A549 (cell line): Measurements from ENCODE around the gene KCNJ6. TPM values are rescaled to one million over a fixed set of nuclear protein-coding genes. Genes with fewer than 3 reads are reported as not detected.

Experiments used
- ATAC-seq, 2 experiments: fragments of 200-7000 bp in 1 of 2; fragments of >200 bp in 1 of 2; cut with Nextera tagmentation in 1 of 2; cut with Tn5 transposase in 1 of 2; 3 replicates each; pipeline versions ENCODE4 v1.8.0 to v1.9.1; 2018 to 2020; ENCODE audit warnings: mild to moderate bottlenecking in 1 of 2, moderate library complexity in 1 of 2
- CTCF ChIA-PET: fragments of 300-600 bp; sonication (Branson Sonifier 250); formaldehyde crosslinking; extraction: SDS; loops from one replicate; lab custom pipeline; 2021; ENCODE audit warnings: antibody characterized with exemption, inconsistent platforms; lab: Yijun Ruan, JAX
- POLR2A ChIA-PET: fragments of 350-600 bp; formaldehyde crosslinking; extraction: SDS; loops from one replicate; lab custom pipeline; 2021; ENCODE audit warnings: antibody characterized with exemption, inconsistent platforms; lab: Yijun Ruan, JAX
- DNase-seq, 2 experiments: peaks; one replicate each; pipeline versions ENCODE4 v3.0.0 to v3.0.0-alpha.2; 2011 to 2016; ENCODE audit warnings: low read depth in 1 of 2, low spot score in 1 of 2
- FAIRE-seq: peaks from 2 replicates; lab custom pipeline; 2011; peaks lifted over from hg19 to GRCh38; lab: Jason Lieb, UNC
- H3K27ac ChIP-seq, 2 experiments: fragments of >200 bp; sonication (Bioruptor Twin); formaldehyde crosslinking; 3 replicates each; pipeline ENCODE4 v1.5.1; 2016 to 2017
- H3K4me1 ChIP-seq: fragments of >200 bp; sonication (Bioruptor Twin); formaldehyde crosslinking; 3 replicates; pipeline ENCODE4 v1.6.1; 2016
- H3K4me2 ChIP-seq: fragments of >200 bp; sonication (Bioruptor Twin); formaldehyde crosslinking; 3 replicates; pipeline ENCODE4 v1.6.1; 2016
- H3K4me3 ChIP-seq: fragments of >200 bp; sonication (Bioruptor Twin); formaldehyde crosslinking; 3 replicates; pipeline ENCODE4 v1.5.1; 2016
- H3K9me3 ChIP-seq: fragments of >200 bp; sonication (Bioruptor Twin); formaldehyde crosslinking; 3 replicates; pipeline ENCODE4 v1.6.1; 2016
- BHLHE40 ChIP-seq: IDR thresholded peaks from 2 replicates; pipeline ENCODE4 v1.6.1; 2012; ENCODE audit warnings: low read depth, low read length, inconsistent platforms
- CBX2 ChIP-seq: fragments of 200-600 bp; sonication (generic); IDR thresholded peaks from 2 replicates; pipeline ENCODE4 v1.6.1; 2016; ENCODE audit warnings: low read depth, mild to moderate bottlenecking, borderline replicate concordance
- CBX8 ChIP-seq: fragments of 200-600 bp; sonication (generic); IDR thresholded peaks from 2 replicates; pipeline ENCODE4 v1.6.1; 2016
- CHD2 ChIP-seq: fragments of 150-350 bp; IDR thresholded peaks from 2 replicates; pipeline ENCODE4 v1.6.1; 2014; ENCODE audit warnings: low read length; ENCODE audit not compliant: partially characterized antibody
- CHD4 ChIP-seq: fragments of 200-600 bp; sonication (generic); IDR thresholded peaks from 2 replicates; pipeline ENCODE4 v1.6.1; 2016; ENCODE audit warnings: antibody characterized with exemption, mild to moderate bottlenecking, borderline replicate concordance
- EHF ChIP-seq: fragments of 250-450 bp; sonication (Bioruptor Pico); IDR thresholded peaks from 2 replicates; pipeline ENCODE4 v1.5.0; 2020; ENCODE audit warnings: mild to moderate bottlenecking
- EHMT2 ChIP-seq: fragments of 200-600 bp; sonication (generic); IDR thresholded peaks from 2 replicates; pipeline ENCODE4 v1.6.1; 2016; ENCODE audit warnings: antibody characterized with exemption, low read depth, mild to moderate bottlenecking, moderate library complexity
- ESRRA ChIP-seq: fragments of 150-350 bp; IDR thresholded peaks from 2 replicates; pipeline ENCODE4 v1.6.1; 2014; ENCODE audit warnings: mild to moderate bottlenecking, low read length, borderline replicate concordance
- FOSL2 ChIP-seq, 2 experiments: fragments of 450-650 bp in 1 of 2; fragments of >200 bp in 1 of 2; sonication (Bioruptor Twin) in 1 of 2; formaldehyde crosslinking; IDR thresholded peaks; 2 replicates each; pipeline versions ENCODE4 v1.5.0 to v1.6.1; 2016 to 2020; ENCODE audit warnings: mild to moderate bottlenecking in 1 of 2, moderate library complexity in 1 of 2
- FOXS1 ChIP-seq: fragments of 250-450 bp; sonication (Bioruptor Pico); IDR thresholded peaks from 2 replicates; pipeline ENCODE4 v1.5.0; 2020; ENCODE audit warnings: mild to moderate bottlenecking, moderate library complexity
- GATA3 ChIP-seq: IDR thresholded peaks from 2 replicates; pipeline ENCODE4 v1.6.1; 2012; ENCODE audit warnings: borderline replicate concordance
- HDAC2 ChIP-seq: fragments of 200-600 bp; sonication (generic); IDR thresholded peaks from 2 replicates; pipeline ENCODE4 v1.6.1; 2016
- HEYL ChIP-seq: fragments of 250-450 bp; sonication (Bioruptor Pico); IDR thresholded peaks from 2 replicates; pipeline ENCODE4 v1.8.0; 2021; ENCODE audit warnings: mild to moderate bottlenecking, moderate library complexity
- HOXA7 ChIP-seq: fragments of 250-450 bp; sonication (Bioruptor Pico); IDR thresholded peaks from 2 replicates; pipeline ENCODE4 v1.5.0; 2020; ENCODE audit warnings: mild to moderate bottlenecking, moderate library complexity
- JUN ChIP-seq, 2 experiments: fragments of >200 bp; sonication (Bioruptor Twin); formaldehyde crosslinking; IDR thresholded peaks; 2 replicates in 1 of 2; 3 replicates in 1 of 2; pipeline ENCODE4 v1.6.1; 2016 to 2017
- KDM1A ChIP-seq: fragments of 200-600 bp; sonication (generic); IDR thresholded peaks from 2 replicates; pipeline ENCODE4 v1.6.1; 2016; ENCODE audit warnings: low read depth, mild to moderate bottlenecking
- MAFK ChIP-seq: fragments of 450-650 bp; IDR thresholded peaks from 2 replicates; pipeline ENCODE4 v1.6.1; 2014; ENCODE audit not compliant: partially characterized antibody
- NFE2L2 ChIP-seq: fragments of 150-350 bp; conservative IDR thresholded peaks from 2 replicates; pipeline ENCODE4 v1.6.1; 2014; ENCODE audit warnings: low read length
- NPAS2 ChIP-seq: fragments of 250-450 bp; sonication (Bioruptor Pico); IDR thresholded peaks from 2 replicates; pipeline ENCODE4 v1.8.0; 2022; ENCODE audit warnings: mild to moderate bottlenecking, moderate library complexity, borderline replicate concordance
- RAD21 ChIP-seq, 2 experiments: fragments of >200 bp in 1 of 2; sonication (Bioruptor Twin) in 1 of 2; formaldehyde crosslinking in 1 of 2; IDR thresholded peaks in 1 of 2; conservative IDR thresholded peaks in 1 of 2; 2 replicates in 1 of 2; 3 replicates in 1 of 2; pipeline ENCODE4 v1.6.1; 2012 to 2018; ENCODE audit warnings: inconsistent platforms in 1 of 2
- RFX5 ChIP-seq: fragments of 450-650 bp; IDR thresholded peaks from 2 replicates; pipeline ENCODE4 v1.7.1; 2014; ENCODE audit warnings: antibody characterized with exemption, mild to moderate bottlenecking, moderate library complexity
- RNF2 ChIP-seq: fragments of 200-600 bp; sonication (generic); IDR thresholded peaks from 2 replicates; pipeline ENCODE4 v1.6.1; 2016; ENCODE audit warnings: low read depth, mild to moderate bottlenecking, antibody characterized with exemption, moderate library complexity, borderline replicate concordance
- TFCP2L1 ChIP-seq: fragments of 250-450 bp; sonication (Bioruptor Pico); IDR thresholded peaks from 2 replicates; pipeline ENCODE4 v1.5.0; 2021; ENCODE audit warnings: mild to moderate bottlenecking
- ZC3H11A ChIP-seq: fragments of 450-650 bp; IDR thresholded peaks from 2 replicates; pipeline ENCODE4 v1.6.1; 2014; ENCODE audit warnings: antibody characterized with exemption, mild to moderate bottlenecking
- ZFP36 ChIP-seq: fragments of 450-650 bp; IDR thresholded peaks from 2 replicates; pipeline ENCODE4 v1.6.1; 2014; ENCODE audit warnings: borderline replicate concordance; ENCODE audit not compliant: partially characterized antibody
- WGBS: methylation state at CpG from one replicate; pipeline ENCODE4 v1.1.6; 2017; ENCODE audit errors: missing lambda C conversion rate; 5-methylcytosine and 5-hydroxymethylcytosine counted together
- polyA plus RNA-seq, 4 experiments: library from polyadenylated mRNA; depleted of rRNA in 3 of 4; stranded (reverse); fragments of >200 nt; fragmentation: RNase III in 1 of 4; extraction: RNeasy Plus Mini Kit Qiagen cat#74134 plus additional on column Dnase treatment in 1 of 4; gene quantifications; 2 replicates in 3 of 4; 3 replicates in 1 of 4; pipeline ENCODE4 v1.2.3, GENCODE V29; 2011 to 2017
- TF ChIP-seq, protein P1 (sequence below): fragments of 200-600 bp; sonication (generic); IDR thresholded peaks from 2 replicates; pipeline ENCODE4 v1.6.1; 2016; ENCODE audit warnings: antibody characterized with exemption, mild to moderate bottlenecking, moderate library complexity
- TF ChIP-seq, protein P2 (sequence below): fragments of 250-450 bp; sonication (Bioruptor Pico); IDR thresholded peaks from 2 replicates; pipeline ENCODE4 v1.5.0; 2021; ENCODE audit warnings: mild to moderate bottlenecking, moderate library complexity, borderline replicate concordance
- TF ChIP-seq, protein P3 (sequence below): fragments of >200 bp; sonication (Bioruptor Twin); formaldehyde crosslinking; IDR thresholded peaks from 2 replicates; pipeline ENCODE4 v1.6.1; 2016
- TF ChIP-seq, protein P4 (sequence below): IDR thresholded peaks from 2 replicates; pipeline ENCODE4 v1.6.1; 2012

Gene KCNJ6
- polyA plus RNA-seq, 2 of the 4 experiments (the other 2 are of a cell fraction), result 0.68 to 1.4 TPM

DNA sequence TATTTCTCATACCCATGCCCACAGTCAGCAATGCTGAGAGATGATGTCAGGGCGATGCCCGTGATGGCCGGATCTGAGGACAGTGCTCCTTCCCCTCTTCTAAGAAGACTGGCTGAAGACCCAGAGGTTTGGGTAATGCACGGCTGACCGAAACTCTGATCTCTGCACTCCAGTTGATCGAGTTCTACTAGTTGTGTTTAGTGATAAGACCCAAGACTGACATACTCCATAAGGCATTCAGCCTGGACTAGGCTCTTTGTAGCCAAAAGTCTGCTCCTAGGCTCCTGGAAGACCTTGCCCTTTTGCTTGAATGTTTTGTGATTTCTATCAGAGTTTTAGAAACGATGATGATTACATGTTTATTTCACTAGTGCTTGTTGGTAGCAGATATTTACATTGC is 298.2 kb downstream of the KCNJ6 start:
- Histone ChIP-seq H3K4me3 (no peak overlapping the region), H3K9me3 (no peaks in the 10 kb centered on the region), H3K27ac (no peak overlapping the region), H3K4me1 (no peaks in the 10 kb centered on the region), H3K4me2 (no peak overlapping the region)
- FAIRE-seq (no peak), DNase-seq (no peak), ATAC-seq (no peak)
- CTCF ChIA-PET, result no interaction called here
- WGBS, result 59% methylated on average over 7 of the region's 7 CpGs
- POLR2A ChIA-PET, result no interaction called here
- TF ChIP-seq GATA3 (no peak), KDM1A (no peak), ZC3H11A (no peak), BHLHE40 (no peak), CHD4 (no peak), CBX8 (no peak), EHF (CRISPR knock-in tag) (no peak), ESRRA (no peak), HDAC2 (no peak)
- TF ChIP-seq, protein P1, sequence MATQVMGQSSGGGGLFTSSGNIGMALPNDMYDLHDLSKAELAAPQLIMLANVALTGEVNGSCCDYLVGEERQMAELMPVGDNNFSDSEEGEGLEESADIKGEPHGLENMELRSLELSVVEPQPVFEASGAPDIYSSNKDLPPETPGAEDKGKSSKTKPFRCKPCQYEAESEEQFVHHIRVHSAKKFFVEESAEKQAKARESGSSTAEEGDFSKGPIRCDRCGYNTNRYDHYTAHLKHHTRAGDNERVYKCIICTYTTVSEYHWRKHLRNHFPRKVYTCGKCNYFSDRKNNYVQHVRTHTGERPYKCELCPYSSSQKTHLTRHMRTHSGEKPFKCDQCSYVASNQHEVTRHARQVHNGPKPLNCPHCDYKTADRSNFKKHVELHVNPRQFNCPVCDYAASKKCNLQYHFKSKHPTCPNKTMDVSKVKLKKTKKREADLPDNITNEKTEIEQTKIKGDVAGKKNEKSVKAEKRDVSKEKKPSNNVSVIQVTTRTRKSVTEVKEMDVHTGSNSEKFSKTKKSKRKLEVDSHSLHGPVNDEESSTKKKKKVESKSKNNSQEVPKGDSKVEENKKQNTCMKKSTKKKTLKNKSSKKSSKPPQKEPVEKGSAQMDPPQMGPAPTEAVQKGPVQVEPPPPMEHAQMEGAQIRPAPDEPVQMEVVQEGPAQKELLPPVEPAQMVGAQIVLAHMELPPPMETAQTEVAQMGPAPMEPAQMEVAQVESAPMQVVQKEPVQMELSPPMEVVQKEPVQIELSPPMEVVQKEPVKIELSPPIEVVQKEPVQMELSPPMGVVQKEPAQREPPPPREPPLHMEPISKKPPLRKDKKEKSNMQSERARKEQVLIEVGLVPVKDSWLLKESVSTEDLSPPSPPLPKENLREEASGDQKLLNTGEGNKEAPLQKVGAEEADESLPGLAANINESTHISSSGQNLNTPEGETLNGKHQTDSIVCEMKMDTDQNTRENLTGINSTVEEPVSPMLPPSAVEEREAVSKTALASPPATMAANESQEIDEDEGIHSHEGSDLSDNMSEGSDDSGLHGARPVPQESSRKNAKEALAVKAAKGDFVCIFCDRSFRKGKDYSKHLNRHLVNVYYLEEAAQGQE, result no peak

DNA sequence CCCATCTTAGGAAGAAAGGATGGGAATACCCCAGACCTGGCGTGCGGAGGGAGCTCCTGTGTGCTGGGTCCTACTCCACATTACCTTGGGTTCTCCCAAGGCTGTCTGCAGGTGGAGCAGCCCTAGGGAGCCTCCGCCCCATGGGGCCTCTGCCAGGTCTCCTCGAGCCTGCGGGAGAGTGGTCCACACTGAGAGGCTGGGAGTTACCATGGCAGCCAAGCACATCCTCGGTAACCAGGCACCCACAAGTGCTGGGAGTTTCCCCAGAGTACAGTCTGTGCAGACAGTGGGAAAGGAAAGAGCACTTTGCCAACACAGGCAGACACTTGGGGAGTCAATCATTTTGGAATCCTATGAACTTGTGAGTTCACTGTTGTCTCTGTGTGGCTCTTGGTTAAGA is 300.3 kb downstream of the KCNJ6 start:
- TF ChIP-seq CBX8, result no peak
- TF ChIP-seq, protein P2, sequence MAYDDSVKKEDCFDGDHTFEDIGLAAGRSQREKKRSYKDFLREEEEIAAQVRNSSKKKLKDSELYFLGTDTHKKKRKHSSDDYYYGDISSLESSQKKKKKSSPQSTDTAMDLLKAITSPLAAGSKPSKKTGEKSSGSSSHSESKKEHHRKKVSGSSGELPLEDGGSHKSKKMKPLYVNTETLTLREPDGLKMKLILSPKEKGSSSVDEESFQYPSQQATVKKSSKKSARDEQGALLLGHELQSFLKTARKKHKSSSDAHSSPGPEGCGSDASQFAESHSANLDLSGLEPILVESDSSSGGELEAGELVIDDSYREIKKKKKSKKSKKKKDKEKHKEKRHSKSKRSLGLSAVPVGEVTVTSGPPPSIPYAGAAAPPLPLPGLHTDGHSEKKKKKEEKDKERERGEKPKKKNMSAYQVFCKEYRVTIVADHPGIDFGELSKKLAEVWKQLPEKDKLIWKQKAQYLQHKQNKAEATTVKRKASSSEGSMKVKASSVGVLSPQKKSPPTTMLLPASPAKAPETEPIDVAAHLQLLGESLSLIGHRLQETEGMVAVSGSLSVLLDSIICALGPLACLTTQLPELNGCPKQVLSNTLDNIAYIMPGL (CRISPR knock-in tag), result no peak
- TF ChIP-seq RFX5, result no peak
- no peak for TF ChIP-seq CHD2
- no peak for TF ChIP-seq FOSL2 (IDR thresholded peaks at IDR 0.05)
- no peak for TF ChIP-seq FOSL2 (CRISPR knock-in tag; IDR thresholded peaks at IDR 0.05)
- TF ChIP-seq, protein P3, sequence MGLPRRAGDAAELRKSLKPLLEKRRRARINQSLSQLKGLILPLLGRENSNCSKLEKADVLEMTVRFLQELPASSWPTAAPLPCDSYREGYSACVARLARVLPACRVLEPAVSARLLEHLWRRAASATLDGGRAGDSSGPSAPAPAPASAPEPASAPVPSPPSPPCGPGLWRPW, result no peak
- TF ChIP-seq EHF (CRISPR knock-in tag), result no peak
- no peak for TF ChIP-seq RAD21 (conservative IDR thresholded peaks at IDR 0.05 in 1 of 2, IDR thresholded peaks at IDR 0.05 in 1 of 2)
- TF ChIP-seq ZFP36, result no peak
- no peak for TF ChIP-seq HOXA7 (CRISPR knock-in tag)
- TF ChIP-seq, all 56 proteins: peak for 0
- no peak for ATAC-seq
- POLR2A ChIA-PET, result no interaction called here
- WGBS, result 57% methylated on average over 3 of the region's 6 CpGs
- no peaks in the 10 kb centered on the region for H3K9me3 ChIP-seq
- CTCF ChIA-PET, result interaction anchor here (0.7 to 1.1 kb wide), 2 partner anchors 45 to 59 kb away, joined by 3 to 4 read pairs; no protein-coding TSS in a partner anchor
- no peak overlapping the region for H3K4me2 ChIP-seq
- DNase-seq, result no peak
- no peak for FAIRE-seq
- H3K27ac ChIP-seq, result no peak overlapping the region
- H3K4me3 ChIP-seq, result no peak overlapping the region
- H3K4me1 ChIP-seq, result no peaks in the 10 kb centered on the region

DNA sequence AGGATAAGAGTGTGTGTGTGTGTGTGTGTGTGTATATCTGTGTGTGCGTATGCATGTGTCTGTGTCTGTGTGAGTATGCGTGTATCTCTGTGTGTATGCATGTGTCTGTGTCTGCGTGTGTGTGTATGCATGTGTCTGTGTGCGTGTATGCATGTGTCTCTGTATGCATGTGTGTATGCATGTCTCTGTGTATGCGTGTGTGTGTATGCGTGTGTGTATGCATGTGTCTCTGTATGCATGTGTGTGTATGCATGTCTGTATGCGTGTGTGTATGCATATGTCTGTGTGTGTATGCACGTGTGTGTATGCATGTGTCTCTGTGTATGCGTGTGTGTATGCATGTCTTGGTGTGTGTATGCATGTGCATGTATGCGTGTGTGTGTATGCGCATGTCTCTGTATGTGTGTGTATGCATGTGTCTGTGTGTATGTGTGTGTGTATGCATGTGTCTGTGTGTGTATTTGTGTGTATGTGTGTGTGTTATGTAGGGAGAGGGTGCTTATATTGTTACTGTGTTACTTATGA is 301.8 kb downstream of the KCNJ6 start:
- no peaks in the 10 kb centered on the region for H3K4me1 ChIP-seq
- DNase-seq (no peak), FAIRE-seq (no peak), ATAC-seq (no peak)
- CTCF ChIA-PET, result no interaction called here
- H3K4me2 ChIP-seq, result no peak overlapping the region
- WGBS, result 56% methylated on average over 8 of the region's 11 CpGs
- no peak overlapping the region for H3K27ac ChIP-seq
- no peak overlapping the region for H3K4me3 ChIP-seq
- no peaks in the 10 kb centered on the region for H3K9me3 ChIP-seq
- POLR2A ChIA-PET, result no interaction called here
- TF ChIP-seq JUN (IDR thresholded peaks at IDR 0.05) (no peak), CHD4 (no peak), FOSL2 (IDR thresholded peaks at IDR 0.05) (no peak), FOSL2 (CRISPR knock-in tag; IDR thresholded peaks at IDR 0.05) (no peak), KDM1A (no peak), FOXS1 (CRISPR knock-in tag) (no peak), CBX2 (no peak), EHMT2 (no peak), HEYL (CRISPR knock-in tag) (no peak), TFCP2L1 (CRISPR knock-in tag) (no peak), RNF2 (no peak), BHLHE40 (no peak), NFE2L2 (no peak), NPAS2 (CRISPR knock-in tag) (no peak), MAFK (no peak)
- TF ChIP-seq, protein P4, sequence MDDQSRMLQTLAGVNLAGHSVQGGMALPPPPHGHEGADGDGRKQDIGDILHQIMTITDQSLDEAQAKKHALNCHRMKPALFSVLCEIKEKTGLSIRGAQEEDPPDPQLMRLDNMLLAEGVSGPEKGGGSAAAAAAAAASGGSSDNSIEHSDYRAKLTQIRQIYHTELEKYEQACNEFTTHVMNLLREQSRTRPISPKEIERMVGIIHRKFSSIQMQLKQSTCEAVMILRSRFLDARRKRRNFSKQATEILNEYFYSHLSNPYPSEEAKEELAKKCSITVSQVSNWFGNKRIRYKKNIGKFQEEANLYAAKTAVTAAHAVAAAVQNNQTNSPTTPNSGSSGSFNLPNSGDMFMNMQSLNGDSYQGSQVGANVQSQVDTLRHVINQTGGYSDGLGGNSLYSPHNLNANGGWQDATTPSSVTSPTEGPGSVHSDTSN, result no peak
